Tibial artery (tissue), 4 donors: ENCODE data around the gene PDZD4.

Experiments used
- DNase-seq, 2 donors: peaks; one replicate each; pipeline ENCODE4 v3.0.0-alpha.2; 2019
- H3K27ac ChIP-seq, 2 donors: fragments of 200-600 bp; sonication (generic) in 1 of 2; 1 replicate in 1 of 2; 2 replicates in 1 of 2; pipeline ENCODE4 v1.5.1; 2018 to 2019; ENCODE audit warnings: mild to moderate bottlenecking in 1 of 2
- H3K27me3 ChIP-seq, 2 donors: fragments of 200-600 bp; sonication (generic) in 1 of 2; one replicate each; pipeline versions ENCODE4 v1.5.1 to v1.6.0; 2016 to 2019
- H3K36me3 ChIP-seq, 3 donors: fragments of 200-600 bp; sonication (generic) in 2 of 3; one replicate each; pipeline ENCODE4 v1.5.1; 2016 to 2019; ENCODE audit warnings: mild to moderate bottlenecking in 2 of 3
- H3K4me1 ChIP-seq, 4 donors: fragments of 200-600 bp; sonication (generic) in 2 of 4; 1 replicate in 3 of 4; 2 replicates in 1 of 4; pipeline ENCODE4 v1.5.1; 2016 to 2019
- H3K4me3 ChIP-seq, 2 donors: fragments of 200-600 bp; sonication (generic) in 1 of 2; 1 replicate in 1 of 2; 2 replicates in 1 of 2; pipeline ENCODE4 v1.5.1; 2018 to 2019; ENCODE audit warnings: mild to moderate bottlenecking in 2 of 2
- H3K9me3 ChIP-seq, 3 donors: fragments of 200-600 bp; sonication (generic) in 1 of 3; one replicate each; pipeline ENCODE4 v1.5.1; 2016 to 2019
- intact Hi-C: fragments of 100-400 bp; cut with DNase I; formaldehyde crosslinking; loops from one replicate; pipeline ENCODE4 v1.15.0; 2023; ENCODE audit warnings: low total_unique reads
- TF ChIP-seq, protein P1 (sequence below), 2 experiments: fragments of 200-600 bp in 1 of 2; fragments of 450-650 bp in 1 of 2; IDR thresholded peaks; one replicate each; pipeline ENCODE4 v1.5.1; 2017 to 2019; ENCODE audit warnings: antibody characterized with exemption in 2 of 2, mild to moderate bottlenecking in 1 of 2, moderate library complexity in 1 of 2

The PDZD4 gene

DNA sequence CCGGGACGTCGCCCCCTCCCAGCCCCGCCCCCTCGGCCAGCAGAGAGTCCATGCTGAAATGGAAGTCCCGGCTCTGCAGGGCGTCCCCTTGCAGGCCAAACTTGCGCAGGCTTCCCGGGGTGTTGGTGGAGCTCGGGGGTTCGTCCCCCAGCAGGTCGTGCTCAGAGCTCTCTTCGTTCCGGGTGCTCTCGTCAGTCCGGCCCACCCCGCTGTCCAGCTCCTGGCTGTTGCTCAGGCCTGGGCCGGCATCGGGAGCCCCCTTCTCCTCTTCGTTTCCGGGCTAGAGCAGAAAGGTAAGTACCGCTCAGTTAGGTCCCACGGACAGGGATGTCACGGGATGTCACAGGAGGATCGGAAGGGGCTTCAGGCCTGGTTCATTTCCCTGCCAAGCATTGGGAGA lies 25.7 kb downstream of the PDZD4 start:
- H3K27me3 ChIP-seq = no peaks in the 10 kb centered on the region
- no peak for DNase-seq
- H3K4me3 ChIP-seq = no peak overlapping the region
- no peaks in the 10 kb centered on the region for H3K9me3 ChIP-seq
- peaks cover 0 to 12% (median 3%) of the 10 kb centered on the region in 4 donors for H3K4me1 ChIP-seq
- TF ChIP-seq, protein P1, sequence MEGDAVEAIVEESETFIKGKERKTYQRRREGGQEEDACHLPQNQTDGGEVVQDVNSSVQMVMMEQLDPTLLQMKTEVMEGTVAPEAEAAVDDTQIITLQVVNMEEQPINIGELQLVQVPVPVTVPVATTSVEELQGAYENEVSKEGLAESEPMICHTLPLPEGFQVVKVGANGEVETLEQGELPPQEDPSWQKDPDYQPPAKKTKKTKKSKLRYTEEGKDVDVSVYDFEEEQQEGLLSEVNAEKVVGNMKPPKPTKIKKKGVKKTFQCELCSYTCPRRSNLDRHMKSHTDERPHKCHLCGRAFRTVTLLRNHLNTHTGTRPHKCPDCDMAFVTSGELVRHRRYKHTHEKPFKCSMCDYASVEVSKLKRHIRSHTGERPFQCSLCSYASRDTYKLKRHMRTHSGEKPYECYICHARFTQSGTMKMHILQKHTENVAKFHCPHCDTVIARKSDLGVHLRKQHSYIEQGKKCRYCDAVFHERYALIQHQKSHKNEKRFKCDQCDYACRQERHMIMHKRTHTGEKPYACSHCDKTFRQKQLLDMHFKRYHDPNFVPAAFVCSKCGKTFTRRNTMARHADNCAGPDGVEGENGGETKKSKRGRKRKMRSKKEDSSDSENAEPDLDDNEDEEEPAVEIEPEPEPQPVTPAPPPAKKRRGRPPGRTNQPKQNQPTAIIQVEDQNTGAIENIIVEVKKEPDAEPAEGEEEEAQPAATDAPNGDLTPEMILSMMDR (IDR thresholded peaks at IDR 0.05) = no peak
- peaks cover 0 to 8% (median 0%) of the 10 kb centered on the region in 3 donors for H3K36me3 ChIP-seq
- H3K27ac ChIP-seq = no peak overlapping the region
- intact Hi-C loops = no loop called here

DNA sequence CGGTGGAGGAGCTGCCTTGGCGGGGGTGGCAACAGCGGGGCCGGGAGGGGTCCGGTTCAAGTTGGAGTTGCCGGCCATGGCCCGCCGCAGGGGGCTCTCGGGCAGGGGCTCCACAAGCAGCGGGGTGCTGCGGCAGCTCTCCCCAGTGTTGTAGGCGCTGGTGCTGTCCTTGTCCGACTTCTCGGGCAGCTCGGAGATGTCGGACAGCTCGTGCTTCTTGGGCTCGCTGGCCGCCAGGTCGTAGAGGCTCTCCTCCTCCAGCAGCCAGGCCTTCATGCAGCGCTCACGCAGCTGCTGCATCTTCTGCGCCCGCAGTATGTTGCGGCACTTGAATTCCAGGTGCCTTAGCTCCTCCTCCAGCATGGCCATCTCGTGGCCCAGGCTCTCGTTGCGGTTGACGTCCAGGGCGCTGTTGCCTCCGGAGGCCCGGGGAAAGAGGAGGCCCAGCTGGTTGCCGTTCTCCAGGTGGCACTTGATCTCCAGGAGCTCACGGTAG lies 26.2 kb downstream of the PDZD4 start:
- intact Hi-C loops = no loop called here
- H3K27me3 ChIP-seq = no peaks in the 10 kb centered on the region
- H3K27ac ChIP-seq = no peak overlapping the region
- no peak overlapping the region for H3K4me3 ChIP-seq
- no peaks in the 10 kb centered on the region for H3K9me3 ChIP-seq
- TF ChIP-seq, protein P1 (IDR thresholded peaks at IDR 0.05) = no peak
- H3K36me3 ChIP-seq = peaks cover 0 to 9% (median 0%) of the 10 kb centered on the region in 3 donors
- DNase-seq = no peak
- H3K4me1 ChIP-seq = peaks cover 0 to 17% (median 4%) of the 10 kb centered on the region in 4 donors

DNA sequence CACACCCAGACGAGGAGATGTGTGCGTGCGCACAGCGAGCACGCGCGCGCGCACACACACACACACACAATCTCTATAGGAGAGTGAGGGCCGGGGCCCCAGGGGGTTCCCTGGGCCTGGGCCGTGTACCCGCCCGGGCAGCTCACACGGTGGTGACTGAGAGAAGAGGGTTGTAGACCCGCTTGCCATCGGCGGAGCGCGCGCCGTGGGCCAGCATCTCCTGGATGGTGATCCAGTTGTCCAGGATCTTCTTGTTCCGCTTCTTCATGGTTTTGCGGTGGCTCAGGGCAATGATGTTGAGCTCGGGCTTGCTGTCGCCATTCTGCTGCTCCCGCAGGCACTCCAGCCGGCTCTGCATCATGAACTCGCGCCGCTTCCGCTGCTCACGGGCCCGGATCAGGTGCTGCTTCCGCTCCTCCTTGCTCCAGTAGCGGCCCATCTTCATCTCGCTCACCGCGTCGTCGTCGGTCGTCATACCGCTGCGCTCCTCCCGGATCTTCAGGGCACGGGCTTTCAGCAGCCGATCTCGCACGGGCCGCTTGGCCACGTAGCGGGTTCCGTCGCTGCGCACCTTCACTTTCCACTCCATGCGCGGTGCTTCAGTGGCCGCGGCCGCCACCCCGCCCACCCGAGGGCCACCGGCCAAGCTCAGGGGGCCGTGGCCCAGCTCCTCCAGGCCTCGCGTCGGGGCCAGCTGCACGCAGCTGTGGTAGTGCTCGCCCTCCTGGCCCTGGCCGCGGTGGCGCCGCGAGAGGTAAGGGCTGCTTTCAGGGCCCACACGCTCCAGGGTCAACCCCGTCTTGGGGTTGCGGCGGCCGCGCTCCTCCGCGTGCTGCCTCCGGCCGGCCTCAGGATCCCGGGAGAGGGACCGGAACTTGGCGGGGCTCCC lies 26.9 kb downstream of the PDZD4 start:
- intact Hi-C loops = no loop called here
- H3K27ac ChIP-seq = no peak overlapping the region
- DNase-seq = no peak

DNA sequence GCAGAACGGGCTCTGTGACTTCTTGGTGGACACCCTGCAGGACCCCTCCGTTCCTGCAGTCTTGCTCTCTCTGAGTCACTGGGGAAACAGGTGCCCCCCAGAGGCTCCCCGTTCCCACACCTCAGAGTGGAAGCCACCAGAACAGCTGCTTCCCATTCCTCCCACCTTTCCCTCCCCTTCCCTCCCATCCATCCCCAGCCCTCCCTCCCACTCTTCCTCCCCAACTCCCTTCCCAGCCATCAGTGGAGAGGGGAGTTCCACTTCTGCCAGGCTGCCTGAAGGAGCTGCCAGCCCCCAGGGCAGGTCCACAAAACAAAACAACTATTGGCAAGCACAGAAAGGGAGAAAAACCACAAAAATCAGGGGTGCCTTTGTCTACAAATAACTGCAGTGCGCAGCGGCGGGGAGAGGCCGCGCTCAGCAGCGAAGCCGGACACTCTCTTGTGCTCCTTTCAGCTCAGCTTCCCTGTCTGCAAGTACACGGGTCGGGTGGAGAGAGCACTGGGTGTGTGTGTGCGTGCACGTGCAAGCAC lies 27.8 kb downstream of the PDZD4 start:
- Histone ChIP-seq H3K9me3 (peaks cover 0 to 3% (median 0%) of the 10 kb centered on the region in 3 donors), H3K4me1 (peaks cover 0 to 19% (median 4%) of the 10 kb centered on the region in 4 donors), H3K4me3 (no peak overlapping the region), H3K36me3 (peaks cover 4 to 25% (median 14%) of the 10 kb centered on the region in 3 donors), H3K27me3 (no peaks in the 10 kb centered on the region), H3K27ac (no peak overlapping the region)
- DNase-seq = no peak
- intact Hi-C loops = no loop called here
- TF ChIP-seq, protein P1 (IDR thresholded peaks at IDR 0.05) = no peak

More for the DNA sequence above, 26.9 kb downstream of the PDZD4 start:
- Histone ChIP-seq H3K27me3 (no peaks in the 10 kb centered on the region), H3K36me3 (peaks cover 0 to 16% (median 5%) of the 10 kb centered on the region in 3 donors), H3K9me3 (no peaks in the 10 kb centered on the region), H3K4me1 (peaks cover 0 to 19% (median 4%) of the 10 kb centered on the region in 4 donors), H3K4me3 (no peak overlapping the region)
- TF ChIP-seq, protein P1 (IDR thresholded peaks at IDR 0.05) = no peak

DNA sequence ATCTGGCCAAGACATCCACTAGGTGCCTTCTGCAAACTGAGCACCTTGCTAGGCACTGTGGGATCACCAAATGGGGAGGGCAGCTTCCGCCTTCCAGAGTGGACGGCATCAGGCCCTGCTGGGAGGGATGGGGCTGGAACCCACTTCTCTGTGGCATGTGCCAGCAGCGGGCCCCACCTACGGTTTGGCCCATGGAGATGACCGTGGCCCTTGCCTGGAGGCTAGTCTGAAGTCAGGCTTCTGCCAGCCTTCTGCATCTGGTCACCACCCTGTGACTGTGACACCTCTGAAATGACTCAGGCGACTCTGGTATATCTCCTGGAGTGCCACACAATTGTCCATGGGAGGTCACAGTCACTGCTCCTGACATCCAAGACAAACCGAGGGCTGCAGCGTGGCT lies 28.7 kb downstream of the PDZD4 start:
- no peak for DNase-seq
- no peak overlapping the region for H3K4me3 ChIP-seq
- intact Hi-C loops = no loop called here
- no peak overlapping the region for H3K27ac ChIP-seq
- peaks cover 4 to 34% (median 21%) of the 10 kb centered on the region in 3 donors for H3K36me3 ChIP-seq
- no peaks in the 10 kb centered on the region for H3K27me3 ChIP-seq
- peaks cover 0 to 22% (median 5%) of the 10 kb centered on the region in 4 donors for H3K4me1 ChIP-seq
- H3K9me3 ChIP-seq = peaks cover 0 to 9% (median 3%) of the 10 kb centered on the region in 3 donors
- TF ChIP-seq, protein P1 (IDR thresholded peaks at IDR 0.05) = no peak
